HepG2 (cell line): Measurements from ENCODE around the gene PFN2. TPM values are rescaled to one million over a fixed set of nuclear protein-coding genes. Genes with fewer than 3 reads are reported as not detected.

ENCODE experiments used
- ATAC-seq: fragments of 200-7000 bp; cut with Tn5 transposase; 3 replicates; pipeline ENCODE4 v1.9.1; 2020; ENCODE audit warnings: mild to moderate bottlenecking, moderate library complexity
- BruUV-seq: library from RNA; stranded (reverse); fragments of 400-500 nt; replicated peaks from 2 replicates; lab custom pipeline; 2021; lab: Mats Ljungman, UMichigan
- CTCF ChIA-PET: fragments of 300-600 bp; formaldehyde crosslinking; extraction: SDS; loops from one replicate; lab custom pipeline; 2021; ENCODE audit warnings: low total read pairs, inconsistent platforms, low intra/inter-chr PET ratio; lab: Yijun Ruan, JAX
- POLR2A ChIA-PET: fragments of 350-600 bp; sonication (Branson Sonifier 250); formaldehyde crosslinking; loops from one replicate; lab custom pipeline; 2020; ENCODE audit warnings: antibody characterized with exemption, inconsistent platforms; lab: Yijun Ruan, JAX
- DNase-seq: peaks from one replicate; pipeline ENCODE4 v3.0.0-alpha.2; 2015; ENCODE audit warnings: low spot score
- FAIRE-seq: peaks from 3 replicates; lab custom pipeline; 2011; peaks lifted over from hg19 to GRCh38; lab: Jason Lieb, UNC
- H2AFZ ChIP-seq: one replicate; pipeline ENCODE4 v1.6.1; 2011; ENCODE audit warnings: low read length, inconsistent platforms
- H3K27ac ChIP-seq: fragments of 300-600 bp; 3 replicates; pipeline ENCODE4 v1.8.0; 2011; ENCODE audit warnings: mixed run types, mild to moderate bottlenecking, mixed read lengths, low read length, inconsistent platforms; ENCODE audit not compliant: insufficient read depth; ENCODE audit errors: extremely low read length
- H3K27me3 ChIP-seq, 2 experiments: fragments of 200-600 bp in 1 of 2; 2 replicates in 1 of 2; 3 replicates in 1 of 2; pipeline versions ENCODE4 v1.6.0 to v1.8.0; 2011; ENCODE audit warnings: low read length in 2 of 2, mild to moderate bottlenecking in 2 of 2, moderate library complexity in 2 of 2, inconsistent platforms in 1 of 2; ENCODE audit not compliant: insufficient read depth in 2 of 2, control insufficient read depth in 1 of 2
- H3K36me3 ChIP-seq, 2 experiments: fragments of 200-600 bp in 1 of 2; replicated peaks in 1 of 2; 2 replicates in 1 of 2; 3 replicates in 1 of 2; pipeline versions ENCODE4 v1.5.1 to v1.8.0; 2011; ENCODE audit warnings: low read length in 2 of 2, inconsistent platforms in 1 of 2; ENCODE audit not compliant: insufficient read depth in 2 of 2, control insufficient read depth in 1 of 2
- H3K4me1 ChIP-seq: 2 replicates; pipeline ENCODE4 v1.5.1; 2012; ENCODE audit warnings: low read length, inconsistent platforms; ENCODE audit not compliant: insufficient read depth
- H3K4me2 ChIP-seq: 2 replicates; pipeline ENCODE4 v1.6.0; 2011; ENCODE audit warnings: low read depth, low read length, inconsistent platforms
- H3K4me3 ChIP-seq, 3 experiments: fragments of 200-600 bp in 1 of 3; sonication (generic), shearing (Covaris generic) in 1 of 3; replicated peaks in 1 of 3; 2 replicates each; pipeline ENCODE4 v1.5.1; 2011 to 2016; ENCODE audit warnings: low read length in 3 of 3, inconsistent platforms in 2 of 3, low read depth in 2 of 3, mild to moderate bottlenecking in 2 of 3, control low read depth in 1 of 3, mixed read lengths in 1 of 3; ENCODE audit not compliant: insufficient read depth in 1 of 3
- H3K79me2 ChIP-seq: one replicate; pipeline ENCODE4 v1.6.1; 2011; ENCODE audit warnings: low read length, inconsistent platforms; ENCODE audit not compliant: insufficient read depth
- H3K9ac ChIP-seq: 2 replicates; pipeline ENCODE4 v1.6.0; 2011; ENCODE audit warnings: mild to moderate bottlenecking, low read depth, low read length, inconsistent platforms; ENCODE audit not compliant: insufficient read depth
- H3K9me3 ChIP-seq: 2 replicates; pipeline ENCODE4 v1.5.1; 2012; ENCODE audit warnings: mild to moderate bottlenecking, low read length
- H4K20me1 ChIP-seq: 2 replicates; pipeline ENCODE4 v1.6.0; 2011; ENCODE audit warnings: inconsistent platforms, mild to moderate bottlenecking, low read length, moderate library complexity; ENCODE audit not compliant: insufficient read depth
- ASH2L ChIP-seq: fragments of 300-600, 200-600 bp; sonication (generic); IDR thresholded peaks from 2 replicates; pipeline ENCODE4 v1.7.0; 2017; ENCODE audit warnings: low read depth, mild to moderate bottlenecking, moderate library complexity, mixed read lengths, low read length; ENCODE audit not compliant: insufficient read length
- CHD2 ChIP-seq: IDR thresholded peaks from 2 replicates; pipeline ENCODE4 v1.6.1; 2011; ENCODE audit warnings: low read depth, low read length, improper control_type of control experiment
- GLMP ChIP-seq: sonication (generic); formaldehyde crosslinking; IDR thresholded peaks from 2 replicates; pipeline ENCODE4 v1.9.0; 2021; ENCODE audit warnings: missing genetic modification reagents, mild to moderate bottlenecking, borderline replicate concordance
- IKZF5 ChIP-seq: IDR thresholded peaks from 2 replicates; pipeline ENCODE4 v1.6.1; 2018; ENCODE audit warnings: missing genetic modification reagents, mild to moderate bottlenecking, missing compliant biosample characterization
- PTBP1 ChIP-seq: fragments of 200-400 bp; formaldehyde crosslinking; IDR thresholded peaks from 2 replicates; pipeline ENCODE4 v1.6.1; 2018; ENCODE audit warnings: low read length, low read depth; ENCODE audit not compliant: poor library complexity, severe bottlenecking
- RNF219 ChIP-seq: sonication (generic); formaldehyde crosslinking; IDR thresholded peaks from 2 replicates; pipeline ENCODE4 v1.5.0; 2020; ENCODE audit warnings: mild to moderate bottlenecking, missing genetic modification reagents
- SIN3A ChIP-seq: IDR thresholded peaks from 2 replicates; pipeline ENCODE4 v1.6.1; 2011; ENCODE audit warnings: low read depth, mild to moderate bottlenecking, control low read depth, low read length, borderline replicate concordance
- ZBTB14 ChIP-seq: sonication (generic); formaldehyde crosslinking; IDR thresholded peaks from 2 replicates; pipeline ENCODE4 v1.4.0; 2020; ENCODE audit warnings: missing genetic modification reagents
- ZNF138 ChIP-seq: sonication (generic); formaldehyde crosslinking; IDR thresholded peaks from 2 replicates; pipeline ENCODE4 v1.5.0; 2020; ENCODE audit warnings: mild to moderate bottlenecking, low read depth, missing genetic modification reagents
- ZNF512B ChIP-seq: sonication (generic); formaldehyde crosslinking; IDR thresholded peaks from 2 replicates; pipeline ENCODE4 v1.5.1; 2020; ENCODE audit warnings: missing genetic modification reagents, mild to moderate bottlenecking, borderline replicate concordance
- ZNF670 ChIP-seq: sonication (generic); formaldehyde crosslinking; IDR thresholded peaks from 2 replicates; pipeline ENCODE4 v1.8.0; 2022; ENCODE audit warnings: mild to moderate bottlenecking, missing genetic modification reagents, borderline replicate concordance
- WGBS: methylation state at CpG from one replicate; pipeline ENCODE4 v1.1.6; 2017; ENCODE audit warnings: low lambda C conversion rate; 5-methylcytosine and 5-hydroxymethylcytosine counted together
- in situ Hi-C: cut with HindIII; loops from 2 replicates; pipeline ENCODE4 v1.10.0; 2017; ENCODE audit warnings: low pct_unique_long_range_greater_than_20kb; ENCODE audit not compliant: extremely low pct_ligation_motif_present
- intact Hi-C: fragments of 100-400 bp; cut with micrococcal nuclease; formaldehyde crosslinking; loops from one replicate; pipeline ENCODE4 v1.10.0; 2022; ENCODE audit not compliant: unreplicated experiment
- polyA plus RNA-seq, 8 experiments: library from polyadenylated mRNA; depleted of rRNA in 3 of 8; stranded (reverse) in 7 of 8; unstranded in 1 of 8; fragments of >200 nt; fragmentation: Illumina TruSeq in 4 of 8; extraction: Trizol in 4 of 8; gene quantifications; 2 replicates each; pipeline versions ENCODE4 v1.2.1 to v1.2.3, GENCODE V29; 2011 to 2016; ENCODE audit warnings: low read depth in 4 of 8, missing spikeins in 1 of 8, mixed read lengths in 1 of 8; ENCODE audit not compliant: insufficient read depth in 1 of 8
- total RNA-seq, 5 experiments: library from RNA; depleted of rRNA; stranded (reverse); fragments of >200 nt; fragmentation: Illumina TruSeq; extraction: Trizol; gene quantifications; 2 replicates each; pipeline ENCODE4 v1.2.3, GENCODE V29; 2016; ENCODE audit warnings: low read depth in 1 of 5

The PFN2 gene
- total and polyA plus RNA-seq, 2 of the 13 experiments (the other 11 are each of a cell fraction or from before 2014, with no cell fraction given): 57.3 to 150 TPM

- no peak overlapping the region for H3K4me3 ChIP-seq
- no peak overlapping the region for H3K9ac ChIP-seq
- H3K4me1 ChIP-seq: peaks cover 5% of the 10 kb centered on the region; the same call in 1 of the 2 replicates
- CTCF ChIA-PET: no interaction called here
- no peaks in the 10 kb centered on the region for H3K36me3 ChIP-seq
- no peak overlapping the region for H3K27ac ChIP-seq
- no peak overlapping the region for H2AFZ ChIP-seq
- H3K4me2 ChIP-seq: no peak overlapping the region
- no peak for TF ChIP-seq ASH2L
- no peak for TF ChIP-seq SIN3A
- TF ChIP-seq CHD2: no peak
- TF ChIP-seq ZBTB14 (CRISPR knock-in tag): no peak
- no peak for TF ChIP-seq ZNF512B (CRISPR knock-in tag)
- TF ChIP-seq ZNF670: no peak
- no peak for TF ChIP-seq ZNF138 (CRISPR knock-in tag)
- TF ChIP-seq RNF219 (CRISPR knock-in tag): no peak
- no peak for TF ChIP-seq GLMP
- TF ChIP-seq IKZF5 (CRISPR knock-in tag): no peak
- TF ChIP-seq PTBP1: no peak
- no peaks in the 10 kb centered on the region; a peak in 1 of 5 replicates for H3K27me3 ChIP-seq
- POLR2A ChIA-PET: no interaction called here
- H4K20me1 ChIP-seq: no peaks in the 10 kb centered on the region
- in situ Hi-C loops: no loop called here
- H3K79me2 ChIP-seq: no peaks in the 10 kb centered on the region
- FAIRE-seq (no peak), DNase-seq (no peak), ATAC-seq (no peak)
- WGBS: 50% methylated on average over 1 of the region's 1 CpG
- intact Hi-C loops: no loop called here
- no TSS peak for BruUV-seq
- peaks cover 18% of the 10 kb centered on the region for H3K9me3 ChIP-seq
Observed at GRCh38 chr3:149990423-149990948, 19.8 kb upstream of the PFN2 start.
